GM12891 (cell line): Measurements from ENCODE around the gene TMEM156.

Source experiments
- PAX5 ChIP-seq: IDR thresholded peaks from 2 replicates; pipeline ENCODE4 v1.6.1; 2011; ENCODE audit warnings: low read length, moderate library complexity, mild to moderate bottlenecking; ENCODE audit not compliant: insufficient read depth, severe bottlenecking
- POLR2A ChIP-seq: IDR thresholded peaks from 2 replicates; pipeline ENCODE4 v1.6.1; 2011; ENCODE audit warnings: low read depth, low read length, control low read depth
- POLR2AphosphoS5 ChIP-seq: IDR thresholded peaks from 2 replicates; pipeline ENCODE4 v1.6.1; 2011; ENCODE audit warnings: low read depth, low read length, control low read depth
- SPI1 ChIP-seq: IDR thresholded peaks from 2 replicates; pipeline ENCODE4 v1.6.1; 2011; ENCODE audit warnings: low read depth, low read length, control low read depth
- TAF1 ChIP-seq: IDR thresholded peaks from 2 replicates; pipeline ENCODE4 v1.6.1; 2011; ENCODE audit warnings: low read depth, low read length, control low read depth

DNA sequence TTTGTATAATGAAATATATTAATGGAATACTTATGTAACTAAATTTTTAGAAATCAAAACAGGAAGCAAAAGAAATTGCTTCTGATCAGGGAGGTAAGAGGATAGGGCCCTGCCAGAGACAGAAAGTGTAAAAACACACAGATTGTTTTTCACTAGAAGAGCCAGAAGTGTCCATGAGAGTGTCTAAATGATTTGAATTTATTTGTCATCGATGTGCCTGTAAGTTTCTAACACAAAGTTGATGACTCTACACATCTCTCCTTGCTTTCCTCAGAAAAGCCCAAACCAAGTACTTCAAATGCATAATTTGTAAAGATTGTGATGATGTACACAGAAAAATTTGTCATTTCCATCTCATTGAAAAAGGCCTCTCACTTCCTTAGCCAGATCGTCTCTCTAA, 80.6 kb downstream of the TMEM156 start:
- TF ChIP-seq POLR2A = no peak
- TF ChIP-seq SPI1 = no peak
- TF ChIP-seq TAF1 = no peak
- TF ChIP-seq POLR2AphosphoS5 = no peak
- no peak for TF ChIP-seq PAX5
